Suprapubic skin (tissue), 4 donors: ENCODE measurements around the gene DNAJC22. TPM values are rescaled to one million over a fixed set of nuclear protein-coding genes. Genes with fewer than 3 reads are reported as not detected.

Experiments
- DNase-seq, 2 donors: peaks; one replicate each; pipeline ENCODE4 v3.0.0-alpha.2; 2019; ENCODE audit warnings: low spot score in 2 of 2
- H3K27ac ChIP-seq: fragments of 200-600 bp; sonication (generic); one replicate; pipeline ENCODE4 v1.5.1; 2019
- H3K27me3 ChIP-seq: fragments of 200-600 bp; sonication (generic); one replicate; pipeline ENCODE4 v1.5.1; 2019
- H3K36me3 ChIP-seq: fragments of 200-600 bp; sonication (generic); one replicate; pipeline ENCODE4 v1.5.1; 2019
- H3K4me1 ChIP-seq: fragments of 200-600 bp; sonication (generic); one replicate; pipeline ENCODE4 v1.5.1; 2019
- H3K4me3 ChIP-seq: fragments of 200-600 bp; sonication (generic); one replicate; pipeline ENCODE4 v1.5.1; 2019; ENCODE audit warnings: mild to moderate bottlenecking
- H3K9me3 ChIP-seq: fragments of 200-600 bp; sonication (generic); one replicate; pipeline ENCODE4 v1.5.1; 2019
- EP300 ChIP-seq: sonication (generic); formaldehyde crosslinking; IDR thresholded peaks from one replicate; pipeline ENCODE4 v1.6.1; 2017; ENCODE audit warnings: antibody characterized with exemption
- POLR2A ChIP-seq, 2 donors: fragments of 450-650 bp; IDR thresholded peaks; one replicate each; pipeline ENCODE4 v1.6.1; 2017; ENCODE audit warnings: antibody characterized with exemption in 2 of 2, mild to moderate bottlenecking in 2 of 2, moderate library complexity in 2 of 2
- POLR2AphosphoS5 ChIP-seq, 3 donors: sonication (generic); formaldehyde crosslinking; IDR thresholded peaks; one replicate each; pipeline ENCODE4 v1.6.1; 2017; ENCODE audit warnings: antibody characterized with exemption in 3 of 3
- WGBS: methylation state at CpG from one replicate; pipeline ENCODE4 v1.1.5; 2018; 5-methylcytosine and 5-hydroxymethylcytosine counted together
- total RNA-seq, 4 donors: library from RNA; depleted of rRNA; stranded (reverse); fragments of >200 nt; gene quantifications; one replicate each; pipeline ENCODE4 v1.1.0, GENCODE V29; 2016
- TF ChIP-seq, protein P1 (sequence below), 2 donors: fragments of 200-600 bp in 1 of 2; fragments of 450-650 bp in 1 of 2; sonication (generic) in 1 of 2; IDR thresholded peaks; one replicate each; pipeline ENCODE4 v1.5.1; 2016 to 2019; ENCODE audit warnings: antibody characterized with exemption in 2 of 2, mild to moderate bottlenecking in 1 of 2, moderate library complexity in 1 of 2

DNAJC22 gene
- total RNA-seq, 4 donors from 2014 or later = 0.62 to 2.2 (median 1.1) TPM

DNA sequence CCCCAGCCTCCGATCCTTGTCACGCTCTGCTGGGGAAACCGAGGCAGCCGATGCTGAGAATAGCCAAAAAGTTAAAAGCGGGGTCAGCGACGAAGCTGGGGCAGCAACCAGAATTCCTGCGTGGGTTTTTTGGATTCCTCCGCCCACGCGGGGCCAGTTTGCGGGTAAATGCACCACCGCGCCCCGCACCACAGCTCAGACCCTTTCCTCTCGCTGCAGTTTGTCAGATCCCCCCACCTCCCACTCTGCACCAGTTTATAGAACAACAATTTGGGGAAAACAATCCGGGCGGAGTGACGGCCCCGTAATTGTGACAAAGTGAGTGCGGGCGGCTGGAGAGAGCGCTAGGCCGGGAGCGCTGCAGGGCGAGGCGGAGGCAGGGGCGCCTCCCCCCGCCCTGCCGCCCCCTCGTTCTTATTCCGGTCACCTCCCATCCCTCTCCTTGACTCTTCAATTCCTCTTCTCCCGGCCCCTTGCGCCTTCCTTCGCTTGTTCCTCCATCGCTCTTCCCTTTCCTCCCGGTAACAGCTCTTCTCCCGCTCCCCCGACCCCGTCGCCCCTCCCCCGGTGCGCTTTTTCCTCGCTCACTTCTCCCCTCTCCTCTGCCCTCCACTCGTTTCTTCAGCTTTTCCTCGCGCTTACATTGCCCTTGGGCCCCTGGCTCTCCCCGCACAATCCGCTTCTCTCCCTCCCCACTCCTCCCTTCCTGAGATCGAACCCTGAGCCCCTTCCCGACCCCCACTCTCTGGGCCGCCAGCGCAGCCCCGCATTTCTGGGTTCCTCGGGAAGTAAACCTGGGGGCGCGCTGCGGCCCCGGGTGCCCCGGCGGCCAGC, 646 bp upstream of the DNAJC22 start:
- H3K4me1 ChIP-seq = peaks cover 53% of the 10 kb centered on the region
- no peaks in the 10 kb centered on the region for H3K36me3 ChIP-seq
- H3K4me3 ChIP-seq = peak overlapping the region; percentile 51
- WGBS = 1% methylated on average over 56 of the region's 61 CpGs
- H3K9me3 ChIP-seq = no peaks in the 10 kb centered on the region
- peak; percentile 64 to 74 for DNase-seq
- H3K27ac ChIP-seq = no peak overlapping the region
- H3K27me3 ChIP-seq = peaks cover 70% of the 10 kb centered on the region
- TF ChIP-seq, protein P1, sequence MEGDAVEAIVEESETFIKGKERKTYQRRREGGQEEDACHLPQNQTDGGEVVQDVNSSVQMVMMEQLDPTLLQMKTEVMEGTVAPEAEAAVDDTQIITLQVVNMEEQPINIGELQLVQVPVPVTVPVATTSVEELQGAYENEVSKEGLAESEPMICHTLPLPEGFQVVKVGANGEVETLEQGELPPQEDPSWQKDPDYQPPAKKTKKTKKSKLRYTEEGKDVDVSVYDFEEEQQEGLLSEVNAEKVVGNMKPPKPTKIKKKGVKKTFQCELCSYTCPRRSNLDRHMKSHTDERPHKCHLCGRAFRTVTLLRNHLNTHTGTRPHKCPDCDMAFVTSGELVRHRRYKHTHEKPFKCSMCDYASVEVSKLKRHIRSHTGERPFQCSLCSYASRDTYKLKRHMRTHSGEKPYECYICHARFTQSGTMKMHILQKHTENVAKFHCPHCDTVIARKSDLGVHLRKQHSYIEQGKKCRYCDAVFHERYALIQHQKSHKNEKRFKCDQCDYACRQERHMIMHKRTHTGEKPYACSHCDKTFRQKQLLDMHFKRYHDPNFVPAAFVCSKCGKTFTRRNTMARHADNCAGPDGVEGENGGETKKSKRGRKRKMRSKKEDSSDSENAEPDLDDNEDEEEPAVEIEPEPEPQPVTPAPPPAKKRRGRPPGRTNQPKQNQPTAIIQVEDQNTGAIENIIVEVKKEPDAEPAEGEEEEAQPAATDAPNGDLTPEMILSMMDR (IDR thresholded peaks at IDR 0.05) = no peak
- TF ChIP-seq POLR2AphosphoS5 (IDR thresholded peaks at IDR 0.05) = no peak
- TF ChIP-seq POLR2A (IDR thresholded peaks at IDR 0.05) = no peak
- TF ChIP-seq EP300 = no peak

DNA sequence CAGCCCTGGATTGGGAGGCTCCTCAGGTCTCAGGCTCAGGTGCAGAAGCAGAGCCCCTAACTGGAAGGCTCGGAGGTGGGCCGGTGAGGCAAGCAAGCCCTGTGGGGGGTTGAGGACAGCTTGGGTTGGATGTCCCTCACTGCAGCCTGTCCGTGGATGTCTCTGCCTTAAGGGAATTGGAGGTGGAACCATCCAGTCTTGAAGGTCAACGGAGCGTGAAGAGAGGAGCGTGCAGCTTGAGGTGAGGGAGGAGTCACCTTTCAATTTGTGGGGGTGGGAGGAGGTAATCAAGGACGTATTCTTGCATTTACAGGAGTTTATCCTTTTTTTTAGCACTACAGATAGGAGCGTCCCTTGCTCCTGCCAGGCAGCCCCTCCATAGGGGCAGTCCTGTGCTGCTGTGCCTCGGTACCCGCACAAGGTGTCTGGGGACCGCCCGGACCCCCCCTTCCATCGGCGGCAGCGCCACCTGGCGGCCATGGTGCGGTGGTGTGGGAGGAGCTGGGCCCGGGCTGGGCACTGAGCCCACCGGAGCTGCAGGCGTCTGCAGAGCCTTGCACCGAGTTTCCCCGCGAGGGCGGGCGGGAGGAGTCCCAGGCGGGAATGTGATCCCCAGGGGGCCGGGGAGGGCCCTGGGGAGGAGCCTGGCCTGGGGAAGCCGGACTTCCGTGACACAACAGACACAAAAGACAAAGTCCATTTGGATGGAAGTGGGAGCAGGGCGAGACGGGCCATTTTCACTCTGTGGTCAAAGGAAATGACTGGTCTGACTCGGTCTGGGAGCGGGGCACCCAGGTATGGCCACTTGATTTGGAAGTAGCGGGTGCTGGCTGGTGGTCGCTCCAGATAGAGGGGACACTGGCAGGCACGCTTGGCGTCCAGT, 864 bp downstream of the DNAJC22 start:
- Histone ChIP-seq H3K4me1 (peaks cover 45% of the 10 kb centered on the region), H3K27ac (no peak overlapping the region), H3K9me3 (no peaks in the 10 kb centered on the region), H3K27me3 (peaks cover 73% of the 10 kb centered on the region), H3K36me3 (no peaks in the 10 kb centered on the region), H3K4me3 (peak overlapping the region; percentile 51)
- DNase-seq = peak; percentile 80 to 86
- WGBS = 15% methylated on average over 18 of the region's 37 CpGs
- TF ChIP-seq, protein P1 (IDR thresholded peaks at IDR 0.05) = peak; percentile 76 to 97
- TF ChIP-seq POLR2AphosphoS5 (IDR thresholded peaks at IDR 0.05) = no peak
- no peak for TF ChIP-seq POLR2A (IDR thresholded peaks at IDR 0.05)

DNA sequence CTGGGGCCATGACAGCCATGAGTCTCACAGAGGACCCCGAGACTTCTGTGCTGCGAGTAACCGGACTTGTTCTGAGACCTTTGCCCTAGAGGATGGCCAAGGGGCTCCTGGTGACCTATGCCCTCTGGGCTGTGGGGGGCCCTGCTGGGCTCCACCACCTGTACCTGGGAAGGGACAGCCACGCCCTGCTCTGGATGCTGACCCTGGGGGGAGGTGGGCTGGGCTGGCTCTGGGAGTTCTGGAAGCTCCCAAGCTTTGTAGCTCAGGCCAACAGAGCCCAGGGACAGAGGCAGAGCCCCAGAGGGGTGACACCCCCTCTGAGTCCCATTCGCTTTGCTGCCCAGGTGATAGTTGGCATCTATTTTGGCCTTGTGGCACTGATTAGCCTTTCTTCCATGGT, 2.1 kb downstream of the DNAJC22 start:
- WGBS = 94% methylated on average over 5 of the region's 5 CpGs
- H3K9me3 ChIP-seq = no peaks in the 10 kb centered on the region
- H3K4me3 ChIP-seq = no peak overlapping the region
- DNase-seq = peak in 1 of 2 donors; percentile 55
- no peak for TF ChIP-seq EP300
- TF ChIP-seq, protein P1 (IDR thresholded peaks at IDR 0.05) = no peak
- no peak for TF ChIP-seq POLR2AphosphoS5 (IDR thresholded peaks at IDR 0.05)
- TF ChIP-seq POLR2A (IDR thresholded peaks at IDR 0.05) = no peak
- peaks cover 65% of the 10 kb centered on the region for H3K27me3 ChIP-seq
- H3K27ac ChIP-seq = no peak overlapping the region
- no peaks in the 10 kb centered on the region for H3K36me3 ChIP-seq
- H3K4me1 ChIP-seq = peaks cover 36% of the 10 kb centered on the region

DNA sequence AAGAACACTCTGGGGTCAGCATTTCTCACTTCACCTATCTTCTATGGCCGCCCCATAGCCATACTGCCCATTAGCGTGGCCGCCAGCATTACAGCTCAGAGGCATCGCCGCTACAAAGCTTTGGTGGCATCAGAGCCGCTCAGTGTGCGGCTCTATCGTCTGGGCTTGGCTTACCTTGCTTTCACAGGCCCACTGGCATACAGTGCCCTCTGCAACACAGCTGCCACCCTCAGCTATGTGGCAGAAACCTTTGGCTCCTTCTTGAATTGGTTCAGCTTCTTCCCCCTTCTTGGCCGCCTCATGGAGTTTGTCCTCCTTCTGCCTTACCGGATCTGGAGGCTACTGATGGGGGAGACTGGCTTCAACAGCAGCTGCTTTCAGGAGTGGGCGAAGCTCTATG, 2.6 kb downstream of the DNAJC22 start:
- Histone ChIP-seq H3K4me1 (peaks cover 36% of the 10 kb centered on the region), H3K36me3 (no peaks in the 10 kb centered on the region), H3K27me3 (peaks cover 60% of the 10 kb centered on the region), H3K4me3 (no peak overlapping the region), H3K27ac (no peak overlapping the region), H3K9me3 (no peaks in the 10 kb centered on the region)
- WGBS = 93% methylated on average over 11 of the region's 11 CpGs
- no peak for TF ChIP-seq EP300
- TF ChIP-seq POLR2A (IDR thresholded peaks at IDR 0.05) = no peak
- TF ChIP-seq, protein P1 (IDR thresholded peaks at IDR 0.05) = no peak
- no peak for TF ChIP-seq POLR2AphosphoS5 (IDR thresholded peaks at IDR 0.05)
- DNase-seq = peak in 1 of 2 donors; percentile 36

DNA sequence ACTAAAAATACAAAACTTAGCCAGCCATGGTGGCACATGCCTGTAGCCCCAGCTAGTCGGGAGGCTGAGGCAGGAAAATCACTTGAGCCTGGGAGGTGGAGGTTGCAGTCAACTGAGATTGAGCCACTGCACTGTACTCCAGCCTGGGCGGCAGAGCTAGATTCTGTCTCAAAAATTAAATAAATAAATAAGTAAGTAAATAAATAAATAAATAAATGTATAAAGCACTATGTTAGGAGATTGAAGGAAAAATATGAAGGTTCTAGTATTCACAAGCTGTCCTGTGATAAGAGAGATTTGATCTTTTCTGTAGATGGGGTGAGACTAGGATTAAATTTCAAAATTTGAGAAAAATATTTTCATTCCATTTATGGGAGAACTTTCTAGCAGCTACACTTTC, 5.7 kb downstream of the DNAJC22 start:
- H3K9me3 ChIP-seq = no peaks in the 10 kb centered on the region
- TF ChIP-seq POLR2AphosphoS5 (IDR thresholded peaks at IDR 0.05) (no peak), EP300 (no peak), POLR2A (IDR thresholded peaks at IDR 0.05) (no peak)
- TF ChIP-seq, protein P1 (IDR thresholded peaks at IDR 0.05) = no peak
- H3K27ac ChIP-seq = no peak overlapping the region
- no peak overlapping the region for H3K4me3 ChIP-seq
- peaks cover 30% of the 10 kb centered on the region for H3K27me3 ChIP-seq
- no peaks in the 10 kb centered on the region for H3K36me3 ChIP-seq
- DNase-seq = peak in 1 of 2 donors; percentile 10
- peaks cover 9% of the 10 kb centered on the region for H3K4me1 ChIP-seq
- 89% methylated on average over 2 of the region's 2 CpGs for WGBS
